ENCODE data around the gene PCGF5. TPM values are rescaled to one million over a fixed set of nuclear protein-coding genes. Genes with fewer than 3 reads are reported as not detected.
"Not testable (repeated sequence)": the region's sequence is repeated elsewhere in the genome, so short reads cannot be mapped to it uniquely, and the experiment has no call there.

Gene PCGF5
- total and polyA plus RNA-seq, 9 donors = 13.2 to 22.5 (median 17.5) TPM

DNA sequence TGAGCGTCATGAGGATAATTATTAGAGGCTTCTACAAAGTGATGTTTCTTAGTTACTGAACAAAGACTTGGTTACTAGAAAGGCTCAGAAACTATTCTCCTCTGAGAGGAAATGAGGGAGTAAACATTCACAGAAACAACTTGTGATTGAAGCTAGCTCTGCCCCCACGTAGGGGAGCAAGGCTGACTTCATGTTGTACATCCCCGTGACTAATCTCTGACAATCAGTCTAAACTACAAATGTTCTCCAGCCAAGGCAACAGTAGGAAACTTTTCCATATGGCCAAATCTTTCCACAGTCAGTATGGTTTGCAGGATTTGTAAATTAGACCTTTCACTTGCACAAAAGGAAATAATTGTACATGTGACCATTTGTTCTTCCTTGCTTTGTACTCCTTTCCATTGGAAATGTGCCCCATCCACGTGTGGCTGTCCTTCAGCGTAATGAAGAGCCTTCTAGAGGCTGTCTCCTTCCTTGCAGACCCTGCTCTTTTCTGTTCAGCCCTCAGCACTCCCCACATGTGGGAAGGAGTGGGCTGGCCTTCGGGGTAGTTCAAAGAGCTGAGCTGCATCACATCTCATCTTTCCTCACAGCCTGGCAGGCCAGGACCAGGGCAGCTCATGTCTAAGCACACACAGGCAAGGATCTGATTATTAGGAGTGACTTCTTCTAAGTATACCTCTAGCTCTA lies 93.5 kb downstream of the PCGF5 start:
- DNase-seq = peak; percentile 75
- WGBS (ENCODE audit: insufficient coverage) = no CpG with 5 or more reads among the region's 6 CpGs
- no peak overlapping the region for H3K4me3 ChIP-seq (ENCODE audit: low read length)
- H3K27ac ChIP-seq (ENCODE audit: low read length) = peak overlapping the region; percentile 51
- H3K36me3 ChIP-seq (ENCODE audit: control insufficient read depth, insufficient read depth, low read length) = no peaks in the 10 kb centered on the region
- peaks cover 5% of the 10 kb centered on the region for H3K4me1 ChIP-seq (ENCODE audit: control insufficient read depth, insufficient read depth, low read length)
- peaks cover 2% of the 10 kb centered on the region for H3K27me3 ChIP-seq (ENCODE audit: control insufficient read depth, insufficient read depth, low read length)
- H3K9me3 ChIP-seq (replicated peaks; ENCODE audit: control insufficient read depth, low read depth, low read length) = no peaks in the 10 kb centered on the region

DNA sequence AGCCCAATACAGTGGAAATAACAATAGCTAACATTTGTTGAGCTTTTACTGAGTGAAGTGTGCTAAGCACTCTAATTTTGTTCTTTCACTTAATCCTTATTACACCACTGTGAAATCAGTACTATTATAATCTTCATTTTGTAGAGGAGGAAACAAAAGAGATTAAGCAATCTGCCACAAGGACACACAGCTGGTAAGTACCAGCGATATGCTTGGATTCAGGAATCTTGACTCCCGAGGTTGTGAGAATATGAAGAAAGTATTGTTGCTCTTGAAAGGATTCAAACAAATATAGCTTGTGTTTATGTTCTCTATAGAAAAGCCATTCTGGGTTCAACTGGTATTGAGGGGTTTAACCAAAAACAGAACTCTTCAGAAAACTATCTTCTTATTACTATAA lies 96.0 kb downstream of the PCGF5 start:
- WGBS (ENCODE audit: insufficient coverage) = no CpG with 5 or more reads among the region's 2 CpGs
- no peak overlapping the region for H3K27ac ChIP-seq (ENCODE audit: low read length)
- no peaks in the 10 kb centered on the region for H3K9me3 ChIP-seq (replicated peaks; ENCODE audit: control insufficient read depth, low read depth, low read length)
- DNase-seq = no peak
- no peaks in the 10 kb centered on the region for H3K27me3 ChIP-seq (ENCODE audit: control insufficient read depth, insufficient read depth, low read length)
- peaks cover 5% of the 10 kb centered on the region for H3K4me1 ChIP-seq (ENCODE audit: control insufficient read depth, insufficient read depth, low read length)
- no peak overlapping the region for H3K4me3 ChIP-seq (ENCODE audit: low read length)
- no peaks in the 10 kb centered on the region for H3K36me3 ChIP-seq (ENCODE audit: control insufficient read depth, insufficient read depth, low read length)

DNA sequence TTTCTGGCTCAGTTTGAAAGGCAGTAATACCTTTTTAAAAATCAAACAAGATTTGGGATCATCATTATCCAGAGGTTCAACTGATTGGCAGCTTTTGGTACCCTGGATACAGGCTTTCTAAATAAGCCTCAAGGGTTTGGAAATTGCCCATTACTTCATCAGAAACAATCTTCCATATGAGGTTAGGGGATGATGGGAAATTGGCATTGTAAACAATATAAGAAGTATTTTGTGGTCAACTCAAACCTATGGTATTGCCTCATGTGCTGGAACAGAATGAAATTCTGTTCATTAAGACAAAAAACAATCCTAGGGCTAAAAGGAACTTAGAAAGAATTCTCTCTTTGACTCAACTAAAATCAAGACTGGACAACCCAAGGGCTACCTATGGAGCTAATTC lies 97.1 kb downstream of the PCGF5 start:
- H3K9me3 ChIP-seq (replicated peaks; ENCODE audit: control insufficient read depth, low read depth, low read length) = no peaks in the 10 kb centered on the region
- peaks cover 5% of the 10 kb centered on the region for H3K4me1 ChIP-seq (ENCODE audit: control insufficient read depth, insufficient read depth, low read length)
- no peaks in the 10 kb centered on the region for H3K36me3 ChIP-seq (ENCODE audit: control insufficient read depth, insufficient read depth, low read length)
- H3K4me3 ChIP-seq (ENCODE audit: low read length) = no peak overlapping the region
- no peak overlapping the region for H3K27ac ChIP-seq (ENCODE audit: low read length)
- no peaks in the 10 kb centered on the region for H3K27me3 ChIP-seq (ENCODE audit: control insufficient read depth, insufficient read depth, low read length)
- DNase-seq = no peak

DNA sequence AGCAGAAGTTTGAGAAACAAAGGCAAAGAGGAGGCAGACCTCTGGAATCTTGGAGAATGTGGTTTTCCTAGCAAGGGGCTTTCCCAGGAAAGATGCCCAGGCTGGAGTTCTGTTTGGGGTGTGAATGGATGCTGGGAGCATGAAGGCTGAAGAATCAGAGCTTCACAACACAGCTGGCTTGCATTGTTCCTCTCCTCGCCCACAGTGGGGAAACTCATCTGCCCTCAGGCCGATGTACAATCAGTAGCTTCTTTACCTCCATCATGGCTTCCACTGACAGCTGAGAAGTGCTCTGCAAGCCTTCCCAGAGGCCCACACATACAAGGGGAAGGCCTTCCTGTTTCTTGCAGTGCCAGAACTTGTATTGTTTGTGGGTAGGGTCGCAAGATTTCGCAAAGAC lies 98.9 kb downstream of the PCGF5 start:
- H3K4me3 ChIP-seq (ENCODE audit: low read length) = no peak overlapping the region
- no peaks in the 10 kb centered on the region for H3K9me3 ChIP-seq (replicated peaks; ENCODE audit: control insufficient read depth, low read depth, low read length)
- H3K27ac ChIP-seq (ENCODE audit: low read length) = no peak overlapping the region
- no peaks in the 10 kb centered on the region for H3K36me3 ChIP-seq (ENCODE audit: control insufficient read depth, insufficient read depth, low read length)
- H3K4me1 ChIP-seq (ENCODE audit: control insufficient read depth, insufficient read depth, low read length) = peaks cover 2% of the 10 kb centered on the region
- DNase-seq = no peak
- H3K27me3 ChIP-seq (ENCODE audit: control insufficient read depth, insufficient read depth, low read length) = no peaks in the 10 kb centered on the region
- no CpG with 5 or more reads among the region's 4 CpGs for WGBS (ENCODE audit: insufficient coverage)

DNA sequence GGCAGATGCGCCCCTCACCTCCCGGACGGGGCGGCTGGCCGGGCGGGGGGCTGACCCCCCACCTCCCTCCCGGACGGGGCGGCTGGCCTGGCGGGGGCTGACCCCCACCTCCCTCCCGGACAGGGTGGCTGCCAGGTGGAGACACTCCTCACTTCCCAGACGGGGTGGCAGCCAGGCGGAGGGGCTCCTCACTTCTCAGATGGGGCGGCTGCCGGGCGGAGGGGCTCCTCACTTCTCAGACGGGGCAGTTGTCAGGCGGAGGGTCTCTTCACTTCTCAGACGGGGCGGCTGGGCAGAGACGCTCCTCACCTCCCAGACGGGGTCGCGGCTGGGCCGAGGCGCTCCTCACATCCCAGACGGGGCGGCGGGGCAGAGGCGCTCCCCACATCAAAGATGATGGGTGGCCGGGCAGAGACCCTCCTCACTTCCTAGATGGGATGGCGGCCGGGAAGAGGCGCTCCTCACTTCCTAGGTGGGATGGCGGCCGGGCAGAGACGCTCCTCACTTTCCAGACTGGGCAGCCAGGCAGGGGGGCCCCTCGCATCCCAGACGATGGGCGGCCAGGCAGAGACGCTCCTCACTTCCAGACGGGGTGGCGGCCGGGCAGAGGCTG lies 102.9 kb downstream of the PCGF5 start:
- H3K27ac ChIP-seq (ENCODE audit: low read length); H3K9me3 ChIP-seq (replicated peaks; ENCODE audit: control insufficient read depth, low read depth, low read length); H3K4me3 ChIP-seq (ENCODE audit: low read length); H3K36me3 ChIP-seq (ENCODE audit: control insufficient read depth, insufficient read depth, low read length); H3K4me1 ChIP-seq (ENCODE audit: control insufficient read depth, insufficient read depth, low read length); H3K27me3 ChIP-seq (ENCODE audit: control insufficient read depth, insufficient read depth, low read length); DNase-seq: not testable (repeated sequence)
- 94% methylated on average over 30 of the region's 44 CpGs for WGBS (ENCODE audit: insufficient coverage)

DNA sequence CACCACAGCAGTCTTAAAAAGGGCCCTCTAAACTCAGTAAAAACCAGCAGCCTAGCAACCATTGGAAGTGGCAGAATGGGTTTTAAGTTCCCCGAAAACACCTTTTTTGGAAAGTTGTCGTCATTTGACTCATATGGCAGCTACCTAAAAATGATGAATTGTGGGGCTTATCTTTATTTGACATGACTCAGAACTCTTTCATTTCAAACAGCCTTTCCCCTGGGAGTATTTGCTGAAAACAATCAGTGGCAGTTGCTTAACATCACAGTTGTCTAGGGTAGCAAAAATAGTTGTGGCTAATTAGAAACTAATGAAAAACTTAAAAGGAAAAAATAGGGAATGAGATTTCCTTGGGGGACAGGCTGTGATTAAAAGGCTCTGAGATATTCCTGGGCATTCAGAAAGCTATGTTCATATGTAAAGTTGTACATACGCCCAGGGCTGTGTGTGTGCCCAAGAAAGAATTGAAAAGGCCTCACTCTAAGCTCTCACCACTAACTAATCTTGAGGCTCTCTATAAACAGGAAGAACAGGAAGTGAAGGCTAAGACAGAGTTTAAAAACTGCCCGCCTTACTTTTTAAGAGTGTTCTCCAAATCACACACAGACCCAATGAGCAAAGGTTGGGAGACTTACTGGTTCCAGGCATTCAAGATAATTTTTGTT lies 108.0 kb downstream of the PCGF5 start:
- H3K4me3 ChIP-seq (ENCODE audit: low read length) = no peak overlapping the region

More for the DNA sequence above, 108.0 kb downstream of the PCGF5 start:
- WGBS (ENCODE audit: insufficient coverage) = no CpG with 5 or more reads among the region's 4 CpGs
- DNase-seq = no peak
- no peak overlapping the region for H3K27ac ChIP-seq (ENCODE audit: low read length)
- H3K4me1 ChIP-seq (ENCODE audit: control insufficient read depth, insufficient read depth, low read length) = no peaks in the 10 kb centered on the region
- no peaks in the 10 kb centered on the region for H3K9me3 ChIP-seq (replicated peaks; ENCODE audit: control insufficient read depth, low read depth, low read length)
- no peaks in the 10 kb centered on the region for H3K27me3 ChIP-seq (ENCODE audit: control insufficient read depth, insufficient read depth, low read length)
- H3K36me3 ChIP-seq (ENCODE audit: control insufficient read depth, insufficient read depth, low read length) = no peaks in the 10 kb centered on the region

Other genes with a start within 250 kb of the PCGF5 start
- 13.5 TPM for gene HECTD2, start 189.7 kb downstream of the PCGF5 start, total RNA-seq
- gene HECTD2, start 189.7 kb downstream of the PCGF5 start, polyA plus RNA-seq (ENCODE audit: insufficient read depth in 1 of 8, insufficient read length in 8 of 8, low replicate concordance in 1 of 8) = 10 to 100 TPM; 11.7 to 17.9 (median 14.1) TPM

Data from muscle of leg (tissue), 11 donors.